Measurements from ENCODE around the gene CD209. TPM values are rescaled to one million over a fixed set of nuclear protein-coding genes. Genes with fewer than 3 reads are reported as not detected.

The CD209 gene
- total RNA-seq, 1 donor from 2014 or later, result not detected

GRCh38 chr19:7739801-7740681 is 7.3 kb downstream of the CD209 start:
- DNase-seq (ENCODE audit: low read depth), result no peak

DNA sequence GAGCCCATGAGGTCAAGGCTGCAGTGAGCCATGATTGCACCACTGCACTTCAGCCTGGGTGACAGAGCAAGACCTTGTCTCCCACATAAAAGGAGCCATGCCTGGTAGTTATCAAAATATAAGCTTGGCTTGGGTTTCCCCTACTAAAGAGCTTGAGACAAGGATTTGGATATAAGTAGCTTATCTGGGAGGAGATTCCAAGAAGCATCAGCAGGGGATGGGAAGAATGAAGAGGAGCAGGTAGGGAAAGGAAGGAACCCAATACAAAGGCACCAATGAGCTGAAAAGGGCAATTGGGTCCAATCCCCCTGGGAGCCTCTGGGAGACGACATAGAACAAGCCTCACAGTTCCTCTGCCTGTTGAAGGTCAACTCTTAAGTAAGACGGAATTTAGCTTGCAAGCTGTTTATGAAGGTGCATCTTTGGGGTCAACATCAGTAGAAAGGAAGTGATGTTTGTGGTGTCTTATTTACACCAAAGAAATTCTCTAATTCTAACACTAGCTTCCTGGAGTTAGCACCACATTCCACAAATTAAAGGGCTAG is 8.1 kb downstream of the CD209 start:
- DNase-seq (ENCODE audit: low read depth), result no peak

DNA sequence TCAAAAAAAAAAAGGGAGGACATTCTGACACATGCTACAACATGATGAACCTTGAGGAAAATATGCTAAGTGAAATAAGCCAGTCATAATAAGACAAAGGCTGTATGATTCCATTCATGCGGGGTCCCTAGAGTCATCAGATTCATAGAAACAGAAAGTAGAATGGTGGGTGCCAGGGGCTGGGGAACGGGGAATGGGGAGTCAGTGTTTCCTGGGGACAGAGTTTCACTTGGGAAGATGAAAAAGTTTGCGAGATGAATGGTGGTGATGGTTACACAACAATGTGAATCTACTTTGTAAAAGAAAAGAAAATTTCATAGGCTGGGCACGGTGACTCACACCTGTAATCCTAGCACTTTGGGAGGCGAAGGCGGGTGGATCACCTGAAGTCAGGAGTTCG is 9.3 kb downstream of the CD209 start:
- DNase-seq (ENCODE audit: low read depth), result no peak

GRCh38 chr19:7737215-7737614 is 10.1 kb downstream of the CD209 start:
- no peak for DNase-seq (ENCODE audit: low read depth)

DNA sequence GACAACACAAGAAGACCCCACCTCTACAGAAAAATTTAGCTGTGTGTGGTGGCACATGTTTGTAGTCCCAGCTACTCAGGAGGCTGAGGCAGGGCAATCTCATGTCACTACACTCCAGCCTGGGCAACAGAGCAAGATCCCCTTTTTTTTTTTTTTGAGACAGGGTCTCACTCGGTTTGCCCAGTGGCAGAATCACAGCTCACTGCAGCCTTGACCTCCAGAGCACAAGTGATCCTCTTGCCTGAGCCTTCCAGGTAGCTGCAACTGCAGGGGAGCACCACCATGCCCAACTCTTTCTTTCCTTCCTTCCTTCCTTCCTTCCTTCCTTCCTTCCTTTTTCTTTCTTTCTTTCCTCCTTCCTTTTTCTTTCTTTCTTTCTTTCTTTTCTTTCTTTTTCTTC is 11.2 kb downstream of the CD209 start:
- no peak for DNase-seq (ENCODE audit: low read depth)

GRCh38 chr19:7734220-7735203 is 12.8 kb downstream of the CD209 start:
- DNase-seq (ENCODE audit: low read depth), result no peak

DNA sequence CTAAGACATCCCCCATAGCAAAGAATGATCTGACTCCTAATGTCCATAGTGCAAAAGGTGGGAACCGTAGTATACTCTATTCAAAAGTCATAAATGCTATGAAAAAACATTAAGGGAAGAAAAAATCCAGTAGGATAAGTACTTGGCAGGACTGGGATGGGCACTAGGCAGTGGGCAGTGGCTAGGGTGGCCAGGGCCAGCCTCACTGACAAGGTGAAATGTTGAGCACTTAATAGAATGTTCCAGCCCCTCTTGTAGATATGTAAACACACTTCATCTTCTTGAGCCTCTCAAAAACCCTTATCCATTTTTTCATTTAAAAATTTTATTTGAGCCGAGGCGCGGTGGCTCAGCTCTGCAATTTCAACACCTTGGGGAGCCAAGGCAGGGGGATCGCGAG is 14.0 kb downstream of the CD209 start:
- no peak for DNase-seq (ENCODE audit: low read depth)

GRCh38 chr19:7732045-7732444 is 15.3 kb downstream of the CD209 start, which contains the start of gene CLEC4G:
TSS of gene CLEC4G (minus strand) at chr19:7732110. CDS start at chr19:7732102, 8 bp downstream.
- DNase-seq (ENCODE audit: low read depth), result no peak

DNA sequence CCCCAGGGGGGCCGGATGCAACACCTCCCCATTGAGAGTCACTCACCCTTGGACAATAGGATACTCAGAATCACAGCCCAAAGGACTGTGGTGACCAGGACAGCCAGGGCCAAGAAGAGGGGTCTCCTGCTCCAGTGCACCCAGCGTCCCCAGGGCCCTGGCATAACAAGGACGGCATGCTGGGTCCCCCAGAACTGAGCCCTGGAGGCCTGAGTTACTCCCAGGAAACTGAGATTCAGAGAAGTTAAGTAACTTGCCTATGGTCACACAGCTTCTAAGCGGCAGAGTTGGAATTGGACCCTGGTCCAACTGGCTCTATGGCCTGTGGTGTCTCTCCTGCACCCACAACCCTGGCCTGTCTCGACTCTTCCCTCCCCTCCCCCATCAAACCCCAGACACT is 15.7 kb downstream of the CD209 start:
- DNase-seq (ENCODE audit: low read depth), result no peak

DNA sequence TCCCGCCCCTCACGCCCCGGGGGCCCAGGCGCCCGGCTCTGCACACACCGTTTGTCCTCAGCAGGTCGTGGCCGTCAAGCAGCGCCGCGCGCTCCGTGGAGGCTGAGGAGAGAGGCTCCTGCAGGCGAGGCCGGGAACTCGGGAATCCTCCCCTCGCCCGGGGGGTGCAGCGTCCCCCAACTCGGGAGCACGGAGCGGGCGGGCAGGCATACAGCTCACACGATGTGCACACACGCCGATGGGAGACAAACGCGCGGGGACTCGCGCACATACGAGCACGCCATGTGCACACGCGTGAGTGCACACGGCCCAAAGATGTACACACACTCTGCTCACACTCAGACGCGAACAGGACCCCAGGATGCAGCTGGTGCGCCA is 16.1 kb downstream of the CD209 start:
- no peak for DNase-seq (ENCODE audit: low read depth)

DNA sequence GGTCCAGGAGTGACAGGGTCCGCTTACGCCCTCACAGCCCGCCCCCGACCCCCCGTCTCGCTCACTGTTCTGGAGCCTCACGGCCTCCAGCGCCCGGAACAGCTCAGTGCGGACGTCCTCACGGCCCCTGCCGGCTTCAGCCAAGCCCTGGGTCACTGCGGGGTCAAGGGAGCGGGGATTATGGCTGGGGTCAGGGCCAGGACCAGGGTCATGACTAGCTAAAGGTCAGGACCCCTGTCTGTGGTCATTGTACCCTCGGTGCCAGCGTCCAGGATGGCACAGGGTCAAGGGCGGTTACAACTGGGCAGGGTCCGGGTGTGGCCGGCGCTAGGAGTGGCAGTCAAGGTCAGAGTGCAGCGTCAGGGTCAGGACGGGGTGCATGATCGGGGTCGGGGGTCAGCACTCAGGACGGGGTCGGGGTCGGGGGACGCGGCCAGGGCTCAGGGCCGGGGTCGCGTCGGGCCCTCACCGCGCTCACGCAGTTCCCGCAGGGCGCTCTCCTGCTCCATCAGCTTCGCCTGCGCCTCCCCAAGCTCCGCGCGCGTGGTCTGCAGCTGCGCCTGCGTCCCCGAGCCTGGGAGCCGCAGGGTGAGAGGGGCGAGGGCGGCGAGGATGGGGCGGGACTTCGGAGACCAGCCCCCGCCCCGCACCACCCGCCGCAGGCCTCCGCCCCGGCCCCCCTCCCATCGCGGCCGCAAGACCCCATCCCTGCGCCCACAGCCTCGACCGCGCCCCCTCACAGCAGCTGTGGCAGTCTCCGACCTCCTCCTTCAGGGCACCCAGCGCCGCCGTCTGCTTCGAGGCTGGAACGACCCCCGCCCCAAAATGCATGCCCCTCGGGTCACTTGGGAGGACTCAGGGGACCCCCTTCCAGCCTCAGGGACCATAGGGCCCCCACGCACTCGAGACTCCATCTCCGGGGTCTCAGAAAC is 16.8 kb downstream of the CD209 start:
- no peak for DNase-seq (ENCODE audit: low read depth)

GRCh38 chr19:7729831-7730285 is 17.5 kb downstream of the CD209 start:
- no peak for DNase-seq (ENCODE audit: low read depth)

DNA sequence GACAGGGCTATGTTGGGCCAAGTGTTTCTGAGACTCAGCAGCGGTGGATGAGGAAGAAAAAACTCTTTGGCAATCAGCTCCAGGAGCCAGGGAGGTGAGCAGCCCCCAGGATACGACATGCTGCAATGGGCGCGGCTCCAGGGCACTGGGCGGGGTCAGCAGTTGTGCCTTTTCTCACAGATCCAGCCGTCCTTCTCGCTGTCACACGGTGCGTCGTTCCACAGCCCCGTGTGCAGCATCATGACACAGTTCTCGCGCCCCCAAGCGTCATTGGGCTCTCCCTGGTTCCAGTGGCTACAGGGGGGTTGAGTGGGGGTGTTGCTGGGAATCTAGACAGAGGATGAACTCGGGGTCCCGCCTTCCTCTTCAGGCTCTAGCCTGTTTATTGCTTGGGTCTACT is 18.1 kb downstream of the CD209 start:
- no peak for DNase-seq (ENCODE audit: low read depth)

- DNase-seq (ENCODE audit: low read depth), result no peak
These were observed 21.5 kb downstream of the CD209 start for GRCh38 chr19:7725791-7726190.

DNA sequence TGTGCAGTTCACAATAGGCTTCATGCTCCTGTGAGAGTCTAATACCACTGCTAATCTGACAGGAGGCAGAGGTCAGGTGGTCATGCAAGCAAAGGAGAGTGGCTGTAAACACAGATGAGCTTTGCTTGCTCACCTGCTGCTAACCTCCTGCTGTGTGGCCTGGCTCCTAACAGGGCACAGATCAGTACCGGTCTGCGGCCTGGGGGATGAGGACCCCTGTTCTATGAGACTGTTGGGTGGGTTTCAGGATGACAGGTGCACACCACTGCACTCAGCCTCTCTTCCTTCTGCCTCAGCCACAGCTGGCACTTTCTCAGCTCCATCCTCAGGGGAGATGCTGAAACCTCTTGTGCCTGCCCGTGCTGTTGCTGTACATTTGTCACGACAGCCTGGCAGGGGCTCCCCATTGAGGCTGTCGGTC is 25.1 kb downstream of the CD209 start:
- no peak for DNase-seq (ENCODE audit: low read depth)

DNA sequence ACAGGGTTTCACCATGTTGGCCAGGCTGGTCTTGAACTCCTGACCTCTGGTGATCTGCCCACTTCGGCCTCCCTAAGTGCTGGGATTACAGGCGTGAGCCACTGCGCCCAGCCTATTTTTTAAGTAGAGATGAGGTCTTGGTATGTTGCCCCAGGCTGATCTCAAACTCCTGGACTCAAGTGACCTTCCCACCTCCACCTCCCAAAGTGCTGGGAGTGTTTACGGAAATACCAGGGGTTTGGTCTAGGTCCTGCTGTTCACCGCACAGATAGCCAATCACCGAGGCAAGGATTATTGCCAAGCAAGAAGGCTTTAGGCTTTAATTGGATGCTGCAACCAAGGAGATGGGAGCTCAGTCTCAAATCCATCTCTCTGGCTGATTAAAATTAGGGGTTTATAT is 27.0 kb downstream of the CD209 start:
- no peak for DNase-seq (ENCODE audit: low read depth)

GRCh38 chr19:7718668-7719067 is 28.7 kb downstream of the CD209 start:
- DNase-seq (ENCODE audit: low read depth), result no peak

DNA sequence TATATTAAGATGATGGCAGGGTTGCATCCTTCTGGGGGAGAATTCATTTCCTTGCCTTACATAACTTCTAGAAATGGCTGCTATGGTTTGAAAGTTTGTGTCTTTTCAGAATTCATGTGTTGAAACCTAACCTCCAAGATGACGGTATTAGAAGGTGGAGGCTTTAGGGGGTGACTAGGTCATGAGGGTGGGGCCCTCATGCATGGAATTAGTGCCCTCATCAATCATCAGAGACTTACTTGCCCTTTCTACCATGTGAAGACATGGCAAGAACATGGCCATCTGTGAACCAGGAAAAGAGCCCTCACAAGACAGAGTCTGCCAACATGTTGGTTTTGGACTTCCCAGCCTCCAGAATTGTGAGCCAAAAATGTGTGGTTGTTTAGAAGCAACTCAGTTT is 30.6 kb downstream of the CD209 start:
- no peak for DNase-seq (ENCODE audit: low read depth)

GRCh38 chr19:7715671-7716070 is 31.7 kb downstream of the CD209 start:
- no peak for DNase-seq (ENCODE audit: low read depth)

- no peak for DNase-seq (ENCODE audit: low read depth)
These were observed 36.7 kb downstream of the CD209 start for GRCh38 chr19:7710616-7711015.
